ENCODE data around the gene POLR2B.

POLR2B gene

GRCh38 chr4:56959100-56959499, 19.6 kb upstream of the POLR2B start:
- H3K36me3 ChIP-seq (ENCODE audit: insufficient read depth, low read length), result peaks cover 4% of the 10 kb centered on the region; the same call in 1 of the 2 replicates
- peak overlapping the region; percentile 2 for H2AFZ ChIP-seq (ENCODE audit: low read length, unreplicated experiment)
- peaks cover 14% of the 10 kb centered on the region for H3K4me1 ChIP-seq (ENCODE audit: control insufficient read depth, insufficient read depth, low read length, unreplicated experiment)
- H3K79me2 ChIP-seq (ENCODE audit: control insufficient read depth, insufficient read depth, low read length, unreplicated experiment), result no peaks in the 10 kb centered on the region
- no peak overlapping the region for H3K4me3 ChIP-seq (ENCODE audit: low read depth, low read length)
- H3K27me3 ChIP-seq (ENCODE audit: insufficient read depth, low read length), result no peaks in the 10 kb centered on the region
- H3K27ac ChIP-seq (ENCODE audit: low read depth, low read length), result peak overlapping the region; percentile 79

DNA sequence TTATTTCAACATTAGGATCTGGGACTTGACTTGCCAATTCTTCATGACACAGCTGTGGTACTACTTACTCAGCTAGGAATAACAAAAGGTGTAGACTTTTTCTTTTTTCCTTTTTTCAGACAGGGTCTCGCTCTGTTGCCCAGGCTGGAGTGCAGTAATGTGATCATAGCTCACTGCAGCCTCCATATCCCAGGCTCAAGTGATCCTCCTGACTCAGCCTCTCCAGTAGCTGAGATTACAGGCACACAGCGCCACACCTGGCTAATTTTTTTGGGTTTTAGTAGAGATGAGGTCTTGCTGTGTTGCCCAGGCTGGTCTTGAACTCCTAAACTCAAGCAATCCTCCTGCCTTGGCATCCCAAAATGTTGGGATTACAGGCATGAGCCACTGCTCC, 17.6 kb upstream of the POLR2B start:
- Histone ChIP-seq H3K4me3 (ENCODE audit: low read depth, low read length) (no peak overlapping the region), H3K27me3 (ENCODE audit: insufficient read depth, low read length) (no peaks in the 10 kb centered on the region), H3K79me2 (ENCODE audit: control insufficient read depth, insufficient read depth, low read length, unreplicated experiment) (no peaks in the 10 kb centered on the region), H3K27ac (ENCODE audit: low read depth, low read length) (no peak overlapping the region), H3K4me1 (ENCODE audit: control insufficient read depth, insufficient read depth, low read length, unreplicated experiment) (peaks cover 14% of the 10 kb centered on the region), H2AFZ (ENCODE audit: low read length, unreplicated experiment) (no peak overlapping the region), H3K36me3 (ENCODE audit: insufficient read depth, low read length) (peaks cover 9% of the 10 kb centered on the region)

DNA sequence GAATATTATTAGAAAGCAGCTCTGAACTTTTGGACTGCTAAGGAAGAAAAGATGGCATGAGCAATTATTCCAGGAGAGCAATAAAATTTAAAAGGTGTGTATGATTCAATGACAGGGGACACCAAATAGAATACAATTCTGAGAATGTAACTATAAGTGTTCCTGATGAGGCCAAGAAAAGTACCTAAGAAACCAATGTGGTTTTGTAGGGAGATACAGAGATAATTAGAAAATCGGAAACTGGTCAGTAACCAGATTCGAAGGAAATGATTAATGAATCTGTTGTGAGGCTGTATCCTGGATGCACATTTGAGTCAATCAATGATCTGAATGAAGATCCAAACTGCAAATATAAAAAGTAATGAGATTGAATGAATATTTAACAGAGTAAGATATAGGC, 7.3 kb upstream of the POLR2B start:
- peaks cover 21% of the 10 kb centered on the region for H3K79me2 ChIP-seq (ENCODE audit: control insufficient read depth, insufficient read depth, low read length, unreplicated experiment)
- H3K4me3 ChIP-seq (ENCODE audit: low read depth, low read length), result no peak overlapping the region
- H3K27ac ChIP-seq (ENCODE audit: low read depth, low read length), result no peak overlapping the region
- H3K36me3 ChIP-seq (ENCODE audit: insufficient read depth, low read length), result peaks cover 32% of the 10 kb centered on the region
- H3K4me1 ChIP-seq (ENCODE audit: control insufficient read depth, insufficient read depth, low read length, unreplicated experiment), result peaks cover 6% of the 10 kb centered on the region
- H3K27me3 ChIP-seq (ENCODE audit: insufficient read depth, low read length), result no peaks in the 10 kb centered on the region
- no peak overlapping the region for H2AFZ ChIP-seq (ENCODE audit: low read length, unreplicated experiment)

- no peak overlapping the region for H2AFZ ChIP-seq (ENCODE audit: low read length, unreplicated experiment)
- H3K36me3 ChIP-seq (ENCODE audit: insufficient read depth, low read length), result peaks cover 30% of the 10 kb centered on the region
- H3K27me3 ChIP-seq (ENCODE audit: insufficient read depth, low read length), result no peaks in the 10 kb centered on the region
- H3K27ac ChIP-seq (ENCODE audit: low read depth, low read length), result no peak overlapping the region
- H3K4me1 ChIP-seq (ENCODE audit: control insufficient read depth, insufficient read depth, low read length, unreplicated experiment), result peaks cover 6% of the 10 kb centered on the region
- H3K4me3 ChIP-seq (ENCODE audit: low read depth, low read length), result no peak overlapping the region
- peaks cover 31% of the 10 kb centered on the region for H3K79me2 ChIP-seq (ENCODE audit: control insufficient read depth, insufficient read depth, low read length, unreplicated experiment)
Measured at GRCh38 chr4:56972389-56972788, 6.3 kb upstream of the POLR2B start.

DNA sequence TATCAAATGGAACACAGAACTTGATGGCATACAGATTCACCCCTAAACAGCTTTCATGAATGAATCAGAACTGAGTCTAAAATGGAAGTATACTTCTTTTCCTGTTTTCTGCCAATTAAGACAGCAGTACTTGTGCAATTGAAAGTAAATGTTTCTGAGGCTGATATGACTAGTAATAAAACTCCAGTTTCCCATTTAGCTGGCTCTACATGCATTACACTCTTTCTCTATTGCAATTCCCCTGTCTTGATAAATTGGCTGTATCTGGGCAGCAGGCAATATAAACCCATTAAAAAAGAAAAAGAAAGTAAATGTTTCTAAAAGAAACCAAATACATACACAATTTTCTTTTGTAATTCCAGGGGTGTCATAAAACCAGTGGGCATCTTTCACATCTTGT, 5.9 kb upstream of the POLR2B start:
- Histone ChIP-seq H2AFZ (ENCODE audit: low read length, unreplicated experiment) (no peak overlapping the region), H3K4me1 (ENCODE audit: control insufficient read depth, insufficient read depth, low read length, unreplicated experiment) (peaks cover 6% of the 10 kb centered on the region), H3K27ac (ENCODE audit: low read depth, low read length) (no peak overlapping the region), H3K27me3 (ENCODE audit: insufficient read depth, low read length) (no peaks in the 10 kb centered on the region), H3K36me3 (ENCODE audit: insufficient read depth, low read length) (peaks cover 30% of the 10 kb centered on the region), H3K79me2 (ENCODE audit: control insufficient read depth, insufficient read depth, low read length, unreplicated experiment) (peaks cover 31% of the 10 kb centered on the region), H3K4me3 (ENCODE audit: low read depth, low read length) (no peak overlapping the region)

DNA sequence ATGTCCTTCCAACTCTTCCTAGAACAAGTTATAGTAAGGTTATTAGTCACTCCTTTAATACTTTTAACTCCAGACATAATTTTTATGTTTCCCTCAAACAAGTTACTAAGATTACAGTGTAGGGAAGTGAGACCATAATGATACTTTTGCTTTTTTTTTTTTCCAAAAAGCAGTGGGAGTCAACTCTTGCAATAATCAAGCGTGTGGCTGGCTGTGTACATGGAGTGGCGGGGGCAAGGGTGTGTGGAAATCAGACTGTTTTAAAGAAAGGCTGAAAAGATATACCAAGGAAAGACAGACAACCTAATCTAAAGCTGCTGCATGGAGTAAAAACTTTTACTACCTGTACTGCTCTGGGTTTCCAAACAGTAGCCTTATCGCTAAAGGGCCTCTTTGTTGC, 5.4 kb upstream of the POLR2B start:
- H3K36me3 ChIP-seq (ENCODE audit: insufficient read depth, low read length), result peaks cover 30% of the 10 kb centered on the region
- H3K79me2 ChIP-seq (ENCODE audit: control insufficient read depth, insufficient read depth, low read length, unreplicated experiment), result peaks cover 31% of the 10 kb centered on the region
- H3K27ac ChIP-seq (ENCODE audit: low read depth, low read length), result no peak overlapping the region
- H2AFZ ChIP-seq (ENCODE audit: low read length, unreplicated experiment), result no peak overlapping the region
- H3K4me3 ChIP-seq (ENCODE audit: low read depth, low read length), result no peak overlapping the region
- peaks cover 6% of the 10 kb centered on the region for H3K4me1 ChIP-seq (ENCODE audit: control insufficient read depth, insufficient read depth, low read length, unreplicated experiment)
- no peaks in the 10 kb centered on the region for H3K27me3 ChIP-seq (ENCODE audit: insufficient read depth, low read length)

GRCh38 chr4:56976283-56976836, 2.3 kb upstream of the POLR2B start:
- Histone ChIP-seq H2AFZ (ENCODE audit: low read length, unreplicated experiment) (peak overlapping the region; percentile 31), H3K4me1 (ENCODE audit: control insufficient read depth, insufficient read depth, low read length, unreplicated experiment) (peaks cover 17% of the 10 kb centered on the region), H3K36me3 (ENCODE audit: insufficient read depth, low read length) (peaks cover 24% of the 10 kb centered on the region), H3K27me3 (ENCODE audit: insufficient read depth, low read length) (no peaks in the 10 kb centered on the region), H3K27ac (ENCODE audit: low read depth, low read length) (no peak overlapping the region), H3K79me2 (ENCODE audit: control insufficient read depth, insufficient read depth, low read length, unreplicated experiment) (peaks cover 59% of the 10 kb centered on the region), H3K4me3 (ENCODE audit: low read depth, low read length) (peak overlapping the region; percentile 96)

DNA sequence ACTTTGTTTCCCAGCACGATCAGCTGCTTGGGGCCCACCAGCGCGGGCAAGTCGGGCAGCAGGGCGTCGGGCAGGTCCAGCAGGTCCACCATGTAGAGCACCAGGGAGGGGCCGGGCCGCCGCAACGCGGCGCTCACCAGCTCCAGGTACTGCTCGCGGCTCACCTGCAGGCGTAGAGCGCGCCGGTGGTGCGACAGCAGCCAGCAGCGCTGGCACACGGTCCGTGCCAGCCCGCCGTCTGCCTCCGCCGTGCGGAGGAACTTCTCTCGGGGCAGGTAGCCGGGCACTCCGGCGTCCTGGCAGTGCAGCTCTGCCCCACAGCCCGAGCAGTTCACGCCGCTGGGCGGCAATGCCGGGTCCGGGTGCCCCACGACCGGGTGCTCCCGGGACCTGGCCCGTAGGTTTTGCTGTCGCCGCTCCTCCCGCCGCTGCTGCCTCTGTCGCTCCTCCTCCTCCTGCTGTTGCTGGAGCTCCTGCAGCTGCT, 1.8 kb upstream of the POLR2B start:
- H3K79me2 ChIP-seq (ENCODE audit: control insufficient read depth, insufficient read depth, low read length, unreplicated experiment), result peaks cover 64% of the 10 kb centered on the region
- no peaks in the 10 kb centered on the region for H3K27me3 ChIP-seq (ENCODE audit: insufficient read depth, low read length)
- no peak overlapping the region; the same call in 1 of the 2 replicates for H3K27ac ChIP-seq (ENCODE audit: low read depth, low read length)
- H3K36me3 ChIP-seq (ENCODE audit: insufficient read depth, low read length), result peaks cover 24% of the 10 kb centered on the region
- H3K4me3 ChIP-seq (ENCODE audit: low read depth, low read length), result peak overlapping the region; percentile 96
- H3K4me1 ChIP-seq (ENCODE audit: control insufficient read depth, insufficient read depth, low read length, unreplicated experiment), result peaks cover 22% of the 10 kb centered on the region
- H2AFZ ChIP-seq (ENCODE audit: low read length, unreplicated experiment), result peak overlapping the region; percentile 94

- peaks cover 70% of the 10 kb centered on the region for H3K79me2 ChIP-seq (ENCODE audit: control insufficient read depth, insufficient read depth, low read length, unreplicated experiment)
- H3K4me3 ChIP-seq (ENCODE audit: low read depth, low read length), result peak within 1 kb of the TSS; percentile 96
- no peaks in the 10 kb centered on the region for H3K27me3 ChIP-seq (ENCODE audit: insufficient read depth, low read length)
- H3K36me3 ChIP-seq (ENCODE audit: insufficient read depth, low read length), result peaks cover 18% of the 10 kb centered on the region
- H3K4me1 ChIP-seq (ENCODE audit: control insufficient read depth, insufficient read depth, low read length, unreplicated experiment), result peaks cover 22% of the 10 kb centered on the region
- peak within 1 kb of the TSS; percentile 94 for H2AFZ ChIP-seq (ENCODE audit: low read length, unreplicated experiment)
- peak within 1 kb of the TSS; percentile 74 for H3K27ac ChIP-seq (ENCODE audit: low read depth, low read length)
Measured at GRCh38 chr4:56977321-56978012, 1.2 kb upstream of the POLR2B start, which contains the start of gene NOA1. Gene NOA1 (minus strand): TSS chr4:56977606. CDS start chr4:56977585, 21 bp downstream.

DNA sequence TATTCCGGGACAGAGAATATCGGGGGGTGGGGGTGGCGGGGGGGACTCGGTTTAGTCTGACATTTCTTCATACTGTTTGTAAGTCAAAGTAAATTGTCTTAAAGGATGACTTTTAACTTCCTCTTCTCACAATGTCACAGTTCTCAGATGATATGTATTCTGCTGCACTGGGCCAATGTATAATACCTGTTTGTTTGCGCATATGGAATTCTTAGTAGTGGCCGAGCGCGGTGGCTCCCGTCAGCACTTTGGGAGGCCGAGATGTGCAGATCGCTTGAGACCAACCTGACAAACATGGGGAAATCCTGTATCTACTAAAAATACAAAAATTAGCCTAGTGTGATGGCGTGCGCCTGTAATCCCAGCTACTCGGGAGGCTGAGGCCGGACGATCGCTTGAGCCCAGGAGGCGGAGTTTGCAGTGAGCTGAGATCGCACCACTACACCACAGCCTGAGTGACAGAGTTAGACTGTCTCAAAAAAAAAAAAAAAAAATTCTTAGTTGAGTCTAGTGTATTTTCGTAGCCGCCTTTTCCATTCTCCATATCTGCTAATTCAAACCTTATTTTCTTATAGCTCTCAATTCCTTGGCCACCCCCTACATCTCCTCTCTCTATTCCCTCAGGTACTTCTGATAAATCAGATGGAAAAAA, 851 bp downstream of the POLR2B start:
- no peaks in the 10 kb centered on the region for H3K36me3 ChIP-seq (ENCODE audit: insufficient read depth, low read length)
- H3K79me2 ChIP-seq (ENCODE audit: control insufficient read depth, insufficient read depth, low read length, unreplicated experiment), result peaks cover 86% of the 10 kb centered on the region
- H3K4me3 ChIP-seq (ENCODE audit: low read depth, low read length), result peak overlapping the region; percentile 96
- peak overlapping the region; percentile 74 for H3K27ac ChIP-seq (ENCODE audit: low read depth, low read length)
- H3K4me1 ChIP-seq (ENCODE audit: control insufficient read depth, insufficient read depth, low read length, unreplicated experiment), result peaks cover 28% of the 10 kb centered on the region
- H3K27me3 ChIP-seq (ENCODE audit: insufficient read depth, low read length), result no peaks in the 10 kb centered on the region
- no peak overlapping the region for H2AFZ ChIP-seq (ENCODE audit: low read length, unreplicated experiment)

Data from ACC112 (cell line).